NOMO-1 treated with DMSO at 0.1 percent for 48 hours (cell line): ENCODE results near the gene XRCC2.

Experiments used
- DNase-seq: peaks from one replicate; lab custom pipeline; 2025; ENCODE audit not compliant: unreplicated experiment; lab: John Stamatoyannopoulos, UW

XRCC2 gene

DNA sequence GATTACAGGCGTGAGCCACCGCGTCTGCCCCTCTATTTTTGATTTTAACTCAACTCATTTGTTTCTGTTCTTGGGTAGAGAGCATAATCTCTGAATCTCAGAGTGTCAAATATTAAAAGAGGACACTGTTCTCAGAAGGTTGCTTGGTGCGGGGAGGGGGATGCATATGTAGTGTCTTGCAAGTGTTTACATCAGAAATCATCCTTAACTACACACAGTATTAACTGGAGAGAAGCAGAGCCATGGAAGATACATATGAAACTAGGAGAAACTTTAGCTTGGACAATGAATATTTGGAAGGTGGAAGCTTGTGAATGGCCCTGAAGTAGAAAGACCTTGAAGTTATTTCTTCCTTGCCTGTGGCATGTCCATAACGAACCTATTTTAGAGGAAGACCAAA is 57.5 kb downstream of the XRCC2 start:
- no peak for DNase-seq

- no peak for DNase-seq
These were observed 58.9 kb downstream of the XRCC2 start for GRCh38 chr7:152617056-152617455.

DNA sequence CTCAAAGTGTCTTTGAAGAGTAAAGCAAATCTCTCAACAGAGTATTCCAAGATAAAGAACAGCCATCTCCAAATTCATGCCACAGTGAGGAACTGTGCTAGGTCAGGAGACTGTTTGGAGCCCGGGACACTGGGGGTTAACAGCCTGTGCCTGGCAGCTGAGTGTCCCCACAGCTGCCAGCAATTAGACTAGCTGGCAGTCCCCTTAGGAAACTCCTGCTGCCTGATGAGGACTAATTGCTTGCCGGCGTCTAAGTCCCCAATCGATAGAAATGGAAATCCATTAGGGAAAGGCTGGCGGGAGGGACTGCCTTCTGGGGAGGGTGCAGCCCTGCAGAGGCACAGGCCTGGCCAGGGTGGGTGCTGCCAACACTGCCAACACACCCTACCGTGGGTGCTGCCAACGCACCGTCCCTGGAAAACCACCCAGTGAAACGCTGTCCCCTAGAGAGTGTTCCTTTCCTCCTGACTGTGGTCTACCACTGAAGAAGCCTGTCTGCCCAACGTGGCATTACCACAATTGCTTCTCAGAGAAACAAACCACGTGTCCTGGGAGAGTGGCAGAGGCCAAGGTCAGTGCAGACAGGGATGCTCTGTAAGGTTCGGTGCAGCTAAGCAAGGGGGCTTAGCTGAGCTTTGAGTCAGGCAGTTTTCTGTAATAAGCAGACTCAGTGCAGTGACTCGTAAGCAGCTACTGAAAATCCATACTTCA is 60.8 kb downstream of the XRCC2 start:
- DNase-seq = no peak

DNA sequence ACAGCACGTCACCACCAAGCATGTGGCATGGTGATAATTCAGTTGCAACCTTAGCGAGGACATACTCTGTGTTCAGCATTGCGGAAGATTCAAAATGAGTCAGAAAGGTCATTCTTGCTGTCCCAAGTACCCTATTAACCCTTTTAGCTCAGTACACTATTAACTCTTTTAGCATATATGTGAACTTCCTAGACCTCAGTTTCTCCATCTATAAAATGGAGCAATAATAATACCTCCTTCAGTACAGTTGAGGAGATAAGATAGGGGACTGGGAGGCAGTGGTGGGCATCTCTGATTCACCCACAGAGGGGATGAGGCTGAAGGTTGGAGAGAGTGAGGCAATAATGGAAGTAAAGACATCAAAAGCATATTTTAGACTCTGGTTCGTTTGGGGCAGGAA is 67.3 kb downstream of the XRCC2 start:
- DNase-seq = no peak

GRCh38 chr7:152608208-152608607 is 67.7 kb downstream of the XRCC2 start:
- no peak for DNase-seq

DNA sequence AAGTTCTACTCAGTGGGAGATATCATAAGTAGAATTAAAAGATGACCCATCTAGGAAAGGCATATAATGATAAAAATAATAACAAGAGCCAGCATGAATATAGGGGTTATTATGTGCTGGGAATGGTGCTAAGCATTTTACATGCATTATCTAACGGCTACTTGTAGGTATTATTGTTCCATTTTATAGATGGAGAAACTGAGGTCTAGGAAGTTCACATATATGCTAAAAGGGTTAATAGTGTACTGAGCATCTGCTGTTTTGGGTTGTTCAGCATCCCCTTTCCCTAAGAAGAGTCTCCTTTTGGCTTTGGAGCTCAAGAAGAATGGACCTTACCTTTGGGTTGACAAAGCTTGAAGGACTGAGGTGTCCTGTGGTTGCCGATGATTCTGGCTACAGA is 68.9 kb downstream of the XRCC2 start:
- no peak for DNase-seq

- DNase-seq = no peak
These were observed 73.0 kb downstream of the XRCC2 start for GRCh38 chr7:152602962-152603361.

DNA sequence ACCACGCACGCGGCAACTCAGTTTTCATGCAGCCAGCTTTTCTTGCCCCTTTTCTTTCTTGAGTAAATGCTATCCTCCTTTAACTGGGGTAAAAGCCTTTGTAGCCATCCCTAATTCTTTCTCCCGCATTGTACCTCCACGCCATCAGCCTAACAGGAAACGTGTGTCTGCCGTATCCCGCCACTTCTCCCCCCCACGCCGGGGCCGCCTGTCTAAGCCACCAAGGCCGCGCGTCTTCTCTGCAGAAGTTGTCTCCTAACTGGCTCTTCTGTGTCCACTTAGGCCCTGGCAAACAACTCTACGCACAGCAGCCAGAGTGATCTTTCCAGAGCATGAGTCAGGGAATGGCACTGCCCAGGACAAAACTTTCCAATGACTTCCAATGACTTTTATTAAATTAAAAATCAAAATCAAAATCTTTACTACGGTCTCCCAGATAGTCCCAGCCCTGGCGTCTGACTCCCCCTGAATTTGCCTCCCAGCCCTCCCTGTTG is 74.6 kb downstream of the XRCC2 start:
- no peak for DNase-seq

- DNase-seq = no peak
These were observed 75.7 kb downstream of the XRCC2 start for GRCh38 chr7:152600266-152600665.

DNA sequence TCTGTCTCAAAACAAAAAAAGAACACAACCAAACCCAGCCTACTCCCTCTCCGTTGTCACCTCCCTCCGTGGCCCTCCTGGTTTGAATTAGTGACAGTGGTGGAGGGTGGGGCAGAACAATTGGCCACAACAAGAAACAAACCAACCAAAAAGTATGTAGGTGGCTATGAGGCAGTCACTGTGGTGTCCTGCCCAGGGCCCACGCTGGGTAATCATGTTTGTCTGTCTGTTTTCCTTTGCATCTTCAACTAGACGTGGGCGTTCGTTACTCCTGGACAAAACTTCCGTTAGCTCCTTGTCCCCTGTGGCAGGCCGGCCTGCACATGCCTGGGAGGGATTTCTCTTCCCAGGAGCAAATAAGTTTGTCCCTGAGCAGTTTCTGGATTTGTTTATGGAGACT is 78.4 kb downstream of the XRCC2 start:
- DNase-seq = no peak

- DNase-seq = no peak
These were observed 79.1 kb downstream of the XRCC2 start for GRCh38 chr7:152596824-152597223.
